Superior temporal gyrus (tissue), 1 donor: ENCODE results near the gene PAFAH2.

Source experiments
- DNase-seq: peaks from one replicate; pipeline ENCODE4 v3.0.0-alpha.2; 2016; ENCODE audit errors: extremely low spot score

Gene PAFAH2

DNA sequence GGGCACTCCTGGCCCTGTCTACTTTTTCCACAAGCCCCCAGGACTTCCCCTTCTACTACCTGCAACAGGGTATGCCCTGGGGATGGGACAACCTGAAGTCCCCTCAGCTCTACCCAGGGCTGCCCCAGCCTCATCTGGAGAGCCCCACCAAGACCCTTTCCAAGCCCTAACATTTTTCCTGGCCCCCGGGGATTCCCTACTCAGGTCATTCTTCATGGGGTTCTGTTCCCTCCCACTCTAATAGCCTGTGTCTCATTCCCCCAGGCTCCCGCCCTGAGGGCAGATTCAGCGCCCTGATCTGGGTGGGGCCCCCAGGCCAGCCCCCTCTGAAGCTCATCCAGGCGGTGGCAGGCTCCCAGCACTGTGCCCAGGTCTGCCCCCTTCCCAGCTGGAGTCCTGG is 33.3 kb upstream of the PAFAH2 start:
- no peak for DNase-seq

DNA sequence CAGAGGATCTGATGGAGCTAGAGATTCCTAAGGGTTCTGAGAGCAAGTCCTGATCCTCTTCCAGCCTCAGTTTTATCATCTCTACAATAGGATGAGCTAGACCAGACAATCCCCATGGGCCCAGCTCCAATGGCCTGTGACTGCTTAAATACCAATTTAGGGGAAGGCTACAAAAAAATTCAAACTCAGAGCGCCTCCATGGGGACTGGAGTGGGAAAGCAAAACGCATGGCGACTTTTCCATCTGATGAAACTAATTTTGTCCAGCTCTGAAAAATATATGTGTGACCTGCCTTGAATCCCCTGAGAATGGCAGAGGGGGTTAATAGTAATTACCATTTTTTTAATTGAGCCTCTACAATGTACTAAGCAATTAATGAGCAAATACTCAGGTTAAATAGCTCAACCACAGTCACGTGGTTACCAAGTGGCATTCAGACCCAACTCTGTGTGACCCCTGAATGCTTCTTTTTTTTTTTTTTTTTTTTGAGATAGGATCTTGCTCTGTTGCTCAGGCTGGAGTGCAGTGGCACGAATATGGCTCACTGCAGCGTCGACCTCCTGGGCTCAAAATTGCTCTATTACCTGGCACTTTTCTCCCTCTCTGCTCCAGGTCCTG is 32.1 kb upstream of the PAFAH2 start:
- peak; percentile 33 for DNase-seq

GRCh38 chr1:26029054-26029863 is 31.4 kb upstream of the PAFAH2 start:
- DNase-seq: no peak

DNA sequence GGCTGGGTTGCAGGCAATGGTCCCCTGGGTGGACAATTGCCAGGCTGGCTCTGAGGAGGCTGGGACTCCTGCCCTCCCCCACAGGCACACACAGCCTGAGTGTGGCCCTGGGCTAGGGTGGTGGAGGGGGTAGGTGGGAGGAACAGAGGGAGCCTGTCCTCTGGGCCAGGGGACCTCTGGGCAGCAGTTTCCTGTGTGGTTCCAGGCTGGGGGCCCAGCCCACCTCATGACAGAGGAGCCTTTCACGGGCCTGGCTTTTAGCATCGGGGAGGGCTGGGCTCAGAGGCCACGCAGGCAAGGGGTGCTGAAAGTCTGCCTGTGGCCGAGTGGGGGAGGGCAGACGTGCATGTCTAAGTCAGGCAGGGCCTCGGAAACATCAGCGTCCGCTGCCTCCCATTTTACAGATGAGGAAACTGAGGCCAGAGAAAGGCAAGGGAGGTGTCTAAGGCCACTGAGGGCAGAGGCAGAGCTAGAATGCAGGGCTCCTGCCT is 30.7 kb upstream of the PAFAH2 start:
- DNase-seq: no peak

DNA sequence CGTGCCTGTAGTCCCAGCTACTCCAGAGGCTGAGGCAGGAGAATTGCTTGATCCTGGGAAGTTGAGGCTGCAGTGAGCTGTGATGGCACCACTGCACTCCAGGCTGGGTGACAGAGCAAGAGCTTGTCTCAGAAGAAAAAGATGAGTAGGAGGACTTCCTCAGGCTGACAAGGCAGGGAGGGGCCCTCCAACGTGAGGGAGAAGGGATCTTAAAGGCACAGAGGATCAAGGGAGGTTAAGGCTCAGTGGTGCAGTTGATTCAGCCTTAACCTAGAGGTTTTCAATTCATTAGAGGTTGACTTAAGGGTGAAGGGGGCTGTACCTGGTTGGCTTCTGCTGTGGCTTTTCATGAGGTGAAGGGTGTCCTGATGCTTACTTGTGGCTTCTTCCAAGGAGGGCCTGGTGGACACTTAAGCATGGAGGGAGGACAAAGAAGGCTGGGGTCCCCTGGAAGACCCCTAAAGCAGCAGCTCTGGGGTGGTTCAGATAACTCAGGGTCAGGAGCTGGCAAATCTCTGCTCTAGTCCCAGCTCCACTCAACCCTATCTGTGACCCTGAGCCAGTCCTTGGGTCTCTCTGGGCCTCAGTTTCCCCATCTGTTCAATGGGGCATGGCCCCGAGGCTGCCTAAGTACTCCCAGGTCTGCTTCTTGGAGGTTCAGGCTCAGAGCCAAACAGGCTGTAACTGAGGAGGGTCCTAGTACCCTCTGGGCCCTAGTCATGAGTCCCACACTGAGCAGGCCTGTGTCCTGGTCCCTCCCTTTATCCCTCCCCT is 30.0 kb upstream of the PAFAH2 start:
- DNase-seq: no peak

- no peak for DNase-seq
Measured at GRCh38 chr1:26025517-26025916, 27.7 kb upstream of the PAFAH2 start.

GRCh38 chr1:26025060-26025459 is 27.2 kb upstream of the PAFAH2 start:
- no peak for DNase-seq

- peak; percentile 16 for DNase-seq
Measured at GRCh38 chr1:26023826-26024225, 26.0 kb upstream of the PAFAH2 start.

DNA sequence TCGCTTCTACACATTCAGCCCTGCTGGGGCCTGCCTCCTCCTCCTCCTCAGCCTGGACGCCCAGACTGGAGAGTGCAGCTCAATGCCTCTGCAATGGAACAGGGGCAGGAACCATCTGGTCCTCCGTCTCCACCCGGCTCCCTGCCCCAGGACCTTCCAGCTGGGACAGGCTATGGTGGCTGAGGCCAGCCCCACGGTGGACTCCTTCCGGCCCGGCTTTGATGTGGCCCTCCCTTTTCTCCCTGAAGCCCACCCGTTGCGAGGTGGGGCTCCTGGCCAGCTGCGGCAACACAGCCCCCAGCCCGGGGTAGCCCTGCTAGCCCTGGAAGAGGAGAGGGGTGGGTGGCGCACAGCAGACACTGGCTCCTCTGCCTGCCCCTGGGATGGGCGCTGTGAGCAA is 25.1 kb upstream of the PAFAH2 start:
- no peak for DNase-seq

DNA sequence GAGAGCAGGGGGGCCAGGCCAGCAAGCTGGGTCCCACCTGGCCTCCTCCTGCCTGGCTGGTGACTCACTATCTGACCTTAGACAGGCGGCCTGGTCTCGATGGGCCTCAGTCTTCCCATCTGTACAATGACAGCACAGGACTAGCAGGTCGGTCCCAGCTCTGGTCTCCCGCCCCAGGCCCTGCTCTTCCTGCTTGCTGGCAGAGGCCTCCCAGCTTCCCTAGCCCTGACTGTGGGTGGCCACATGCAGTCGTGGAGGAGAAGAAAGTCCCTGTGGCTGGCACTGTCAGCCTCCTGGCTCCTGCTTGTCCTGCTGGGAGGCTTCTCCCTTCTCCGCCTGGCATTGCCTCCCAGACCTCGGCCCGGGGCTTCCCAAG is 24.5 kb upstream of the PAFAH2 start:
- DNase-seq: no peak

- DNase-seq: peak; percentile 66
Measured at GRCh38 chr1:26021647-26022403, 24.0 kb upstream of the PAFAH2 start, which contains the start of gene EXTL1. Gene EXTL1 (plus strand): TSS chr1:26021775. CDS start chr1:26022647, 872 bp downstream.

DNA sequence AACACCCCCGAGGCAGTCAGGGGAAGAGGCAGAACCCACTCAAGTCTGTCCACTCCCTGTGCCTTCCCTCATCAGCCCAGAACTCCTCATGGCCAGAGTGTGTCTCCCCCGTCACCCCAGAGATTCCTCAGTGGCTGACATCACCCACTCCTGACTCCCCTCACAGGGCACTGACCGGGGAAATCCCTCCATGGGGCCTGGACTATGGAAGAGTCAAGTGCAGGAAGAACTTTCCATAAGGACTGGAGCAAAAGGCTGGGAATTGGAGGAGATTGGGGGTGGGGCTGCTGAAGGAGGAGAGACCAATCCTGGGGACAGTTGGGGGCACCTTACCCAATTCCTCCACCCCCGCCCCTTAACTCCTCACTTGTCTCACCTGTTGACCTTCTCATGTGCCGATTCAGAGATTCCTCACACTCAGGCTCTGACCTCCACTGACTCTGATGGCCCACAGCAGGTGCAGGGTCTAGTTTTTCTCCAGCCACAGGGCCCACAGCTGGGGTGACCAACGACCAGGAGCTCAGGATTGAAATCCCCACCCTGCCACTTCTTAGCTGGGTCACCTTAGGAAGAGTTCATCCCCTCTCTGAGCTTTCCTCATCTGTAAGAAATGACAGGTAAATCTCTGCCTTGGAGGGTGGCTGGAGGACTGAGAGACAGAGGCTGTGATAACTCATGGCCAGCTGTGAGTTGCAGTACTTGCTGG is 23.2 kb upstream of the PAFAH2 start:
- no peak for DNase-seq

DNA sequence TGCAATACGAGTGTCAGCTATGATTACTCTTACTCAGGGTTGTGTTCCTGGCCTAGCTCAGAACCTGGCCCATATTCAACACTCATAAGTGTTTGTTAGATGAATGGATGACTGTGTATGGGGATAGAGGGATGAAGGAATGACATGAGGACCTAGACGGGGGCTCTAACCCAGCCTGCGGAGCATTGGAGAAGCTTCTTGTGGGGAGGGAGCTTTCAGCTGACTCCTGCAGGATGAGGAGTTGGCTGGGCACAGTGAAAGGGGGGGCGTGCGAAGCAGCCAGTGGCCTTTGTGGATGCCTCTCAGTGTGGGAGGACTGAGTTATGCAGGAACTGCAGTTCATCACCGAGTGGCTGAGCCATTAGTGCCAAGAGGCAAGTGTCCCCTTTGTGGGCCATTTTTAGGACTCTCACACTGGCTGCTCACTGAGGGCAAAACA is 22.5 kb upstream of the PAFAH2 start:
- peak; percentile 28 for DNase-seq

DNA sequence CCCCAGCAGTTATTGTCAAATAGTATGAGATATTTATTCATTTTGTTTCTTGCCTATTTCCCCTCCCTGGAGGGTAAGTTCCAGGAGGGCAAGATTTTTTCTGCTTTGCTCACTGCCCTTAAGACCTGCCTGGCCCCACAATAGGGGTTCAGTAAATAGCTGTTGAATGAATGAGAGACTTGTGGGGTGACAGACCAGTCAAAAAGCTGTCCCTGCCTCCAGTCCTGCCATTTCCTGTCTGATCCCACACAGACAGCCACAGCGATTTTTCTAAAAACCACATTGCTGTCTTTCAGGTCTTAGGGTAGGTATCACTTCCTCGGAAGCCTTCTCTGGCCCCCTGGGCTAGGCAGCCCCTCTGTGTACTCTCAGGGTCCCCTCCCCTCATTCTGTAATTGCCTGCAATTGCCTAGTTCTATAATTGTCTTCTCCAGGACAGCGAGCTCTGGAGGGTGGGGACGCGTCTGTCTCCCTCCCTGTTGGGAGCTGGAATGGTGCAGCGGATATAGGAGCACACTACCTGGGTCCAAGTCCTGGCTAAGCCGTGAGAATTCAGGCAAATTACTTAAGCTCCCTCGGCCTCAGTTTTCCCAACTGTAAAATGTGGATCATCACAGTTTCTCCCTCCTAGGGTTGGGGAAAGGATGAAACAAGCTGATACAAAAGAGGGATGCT is 21.9 kb upstream of the PAFAH2 start:
- no peak for DNase-seq

DNA sequence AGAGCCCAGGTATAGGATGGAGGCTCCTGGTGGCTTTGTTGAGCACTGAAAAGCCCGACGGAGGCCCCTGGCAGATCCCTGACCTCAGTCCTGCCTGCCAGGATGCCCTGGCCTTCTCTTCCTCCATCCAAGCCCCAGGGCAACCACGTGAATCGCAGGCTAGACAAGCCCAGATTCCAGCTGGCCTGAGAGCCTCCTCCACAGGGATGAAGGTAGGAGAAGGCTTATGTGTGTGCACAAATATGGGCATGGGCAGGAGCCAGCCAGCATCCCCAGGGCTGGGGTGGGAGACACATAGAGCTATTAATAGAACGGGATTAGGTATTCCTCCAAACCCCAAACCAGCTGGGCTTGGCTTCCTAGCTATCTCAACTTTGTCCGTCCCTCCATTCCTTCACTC is 19.7 kb upstream of the PAFAH2 start:
- no peak for DNase-seq

GRCh38 chr1:26016953-26017545 is 19.2 kb upstream of the PAFAH2 start:
- DNase-seq: no peak

- DNase-seq: peak; percentile 64
Measured at GRCh38 chr1:26016258-26016952, 18.5 kb upstream of the PAFAH2 start.

GRCh38 chr1:26015358-26015757 is 17.5 kb upstream of the PAFAH2 start:
- no peak for DNase-seq

DNA sequence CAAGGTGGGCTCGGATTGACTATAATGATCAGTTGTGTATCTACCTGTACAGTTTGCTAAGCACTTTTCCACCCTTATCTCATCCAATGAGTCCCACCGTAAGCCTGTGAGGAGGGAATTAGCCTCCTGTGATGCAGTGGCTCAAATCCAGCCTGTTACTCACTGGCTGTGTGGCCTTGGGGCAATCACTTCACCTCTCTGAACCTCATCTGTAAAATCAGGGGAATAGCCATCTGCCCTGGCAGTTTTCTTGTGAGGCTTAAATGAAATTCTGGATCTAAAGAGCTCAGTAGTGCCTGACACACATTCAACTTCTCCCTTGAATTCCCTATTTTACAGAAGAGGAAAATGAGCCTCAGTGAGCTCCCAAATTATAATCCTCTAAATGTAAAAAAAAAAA is 16.3 kb upstream of the PAFAH2 start:
- DNase-seq: no peak
